NCI-H128 (cell line): ENCODE data around the gene KCNC3.
A peak's percentile ranks its signal among the peaks of the same experiment; 100 is the strongest.
"Not testable (repeated sequence)": the region's sequence is repeated elsewhere in the genome, so short reads cannot be mapped to it uniquely, and the experiment has no call there.

Experiments
- DNase-seq: peaks from one replicate; lab custom pipeline; 2025; ENCODE audit not compliant: unreplicated experiment; lab: John Stamatoyannopoulos, UW

The KCNC3 gene

DNA sequence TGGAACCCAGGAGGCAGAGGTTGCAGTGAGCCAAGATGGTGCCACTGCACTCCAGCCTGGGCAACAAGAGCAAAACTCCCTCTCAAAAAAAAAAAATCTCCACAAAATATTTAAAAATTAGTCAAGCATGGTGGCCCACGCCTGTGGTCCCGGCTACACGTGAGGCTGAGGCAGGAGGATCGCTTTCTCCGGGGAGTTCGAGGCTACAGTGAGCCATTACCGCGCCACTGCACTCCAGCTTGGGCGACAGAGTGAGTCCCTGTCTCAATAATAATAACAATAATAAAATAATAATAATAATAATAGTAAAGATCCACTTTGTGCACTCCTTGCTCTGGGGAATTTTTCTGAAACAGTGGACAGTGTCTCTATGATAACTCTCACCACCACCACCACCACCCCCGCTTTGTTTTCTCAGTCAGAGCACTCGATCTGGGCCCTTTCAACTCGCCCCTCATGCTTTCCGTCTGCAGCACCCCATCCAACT lies 27.6 kb upstream of the KCNC3 start:
- DNase-seq, result no peak

GRCh38 chr19:50353487-50353880 lies 24.3 kb upstream of the KCNC3 start:
- DNase-seq, result not testable (repeated sequence)

DNA sequence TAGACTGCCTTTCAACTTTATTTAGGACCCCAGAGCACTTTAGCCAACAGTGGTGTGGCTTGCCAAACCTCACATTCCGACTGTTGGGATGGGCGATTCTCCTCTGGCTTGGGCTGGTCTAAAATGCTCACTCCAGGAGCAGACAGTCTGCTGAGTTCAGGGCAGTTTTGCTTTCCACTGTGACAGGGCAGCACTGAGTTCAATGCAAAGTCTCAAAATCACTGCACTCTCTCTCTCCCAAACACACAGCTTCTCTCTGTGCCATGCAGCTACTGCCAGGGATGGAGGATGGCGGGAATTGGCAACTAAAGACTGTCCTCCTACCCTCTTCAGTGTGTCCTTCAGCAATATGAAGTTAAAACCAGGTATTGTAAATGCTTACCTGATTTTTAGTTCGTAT lies 23.1 kb upstream of the KCNC3 start:
- no peak for DNase-seq

DNA sequence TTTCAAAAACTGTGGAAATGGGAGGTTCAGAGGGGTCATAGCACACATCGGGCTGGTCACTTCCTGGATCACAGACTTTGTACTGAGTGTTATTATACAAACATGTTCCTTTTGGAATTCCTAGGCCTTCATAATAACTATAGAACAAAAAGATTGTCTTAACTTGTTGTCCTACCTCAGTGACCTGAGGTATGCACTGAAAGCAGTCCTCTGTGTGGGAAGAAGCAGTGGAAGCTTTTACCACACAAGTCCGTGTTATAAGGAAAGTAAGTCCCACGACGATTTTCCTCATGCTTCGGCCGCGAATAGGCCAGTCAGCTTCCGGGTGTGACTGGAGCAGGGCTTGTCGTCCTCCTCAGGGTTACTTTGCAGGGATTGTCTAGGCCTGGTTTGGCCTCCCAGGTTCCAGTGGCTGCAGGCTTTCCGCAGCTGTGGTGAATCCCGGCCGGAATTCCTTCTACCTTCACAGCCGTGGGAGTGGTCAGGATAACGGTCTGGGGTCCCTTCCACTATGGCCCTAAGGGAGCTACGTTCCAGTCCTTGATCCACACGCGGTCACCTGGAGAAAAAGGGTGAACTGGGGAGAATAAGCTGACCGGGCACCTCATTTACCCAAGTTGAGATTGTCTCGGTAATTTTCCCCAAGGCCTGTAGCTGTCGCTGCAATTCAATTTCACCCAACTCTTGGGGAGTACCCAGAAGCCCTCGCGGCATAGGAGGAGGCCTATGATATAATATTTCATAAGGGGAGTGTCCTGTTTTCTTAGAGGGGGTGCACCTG lies 20.3 kb upstream of the KCNC3 start:
- DNase-seq, result no peak

DNA sequence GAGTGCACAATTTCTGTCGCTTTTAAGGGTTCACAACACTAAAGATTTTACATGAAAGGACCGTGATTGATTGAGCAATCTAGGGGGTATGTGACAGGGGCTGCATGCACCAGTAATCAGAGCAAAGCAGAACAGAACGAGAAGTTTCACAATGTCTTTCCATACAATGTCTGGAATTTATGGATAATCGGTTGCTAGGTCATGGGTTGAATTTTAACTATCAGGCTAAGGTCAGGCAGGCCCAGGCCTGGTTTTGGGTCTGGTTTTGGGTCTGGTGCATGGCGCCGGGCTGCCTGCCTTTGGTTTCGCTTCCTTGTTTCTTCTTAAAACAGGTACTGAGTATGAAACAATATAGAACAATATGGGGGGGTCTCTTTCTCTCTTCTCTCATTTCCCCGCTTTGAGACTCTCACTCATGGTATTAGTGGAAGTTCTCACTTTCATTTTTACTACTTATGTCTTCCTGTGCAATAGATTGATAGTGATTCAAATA lies 18.0 kb upstream of the KCNC3 start:
- not testable (repeated sequence) for DNase-seq

DNA sequence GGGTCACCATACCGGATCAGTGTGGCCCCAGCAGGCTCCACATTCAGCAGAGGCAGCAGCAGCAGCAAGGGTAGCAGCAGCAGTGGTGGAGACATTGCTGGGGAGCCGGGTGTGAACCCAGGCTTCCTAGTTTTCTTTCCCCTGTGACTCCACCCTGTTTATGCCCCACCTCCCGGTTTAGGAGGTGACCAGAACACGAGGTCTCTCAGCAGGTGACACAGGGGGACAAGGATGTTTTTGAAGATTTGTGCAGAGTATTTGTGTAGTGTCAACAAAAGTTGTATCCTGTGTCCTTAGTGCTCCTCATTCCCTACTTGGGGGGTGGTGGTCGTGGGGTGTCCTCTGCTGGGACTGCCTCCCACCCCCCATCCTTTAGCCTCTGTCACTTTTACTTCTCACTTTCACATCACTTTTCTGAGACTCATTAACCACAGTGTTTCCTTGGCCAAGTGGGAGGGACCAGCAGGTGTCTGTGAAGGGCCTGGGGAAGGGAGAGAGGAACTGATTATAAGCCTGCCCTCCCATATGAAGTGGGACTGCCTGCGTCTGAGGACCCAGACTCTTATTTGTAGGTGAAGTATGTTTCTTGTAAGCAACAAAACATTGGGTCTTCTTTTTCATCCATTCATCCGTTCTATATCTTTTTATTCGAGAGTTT lies 15.6 kb upstream of the KCNC3 start:
- DNase-seq, result no peak

DNA sequence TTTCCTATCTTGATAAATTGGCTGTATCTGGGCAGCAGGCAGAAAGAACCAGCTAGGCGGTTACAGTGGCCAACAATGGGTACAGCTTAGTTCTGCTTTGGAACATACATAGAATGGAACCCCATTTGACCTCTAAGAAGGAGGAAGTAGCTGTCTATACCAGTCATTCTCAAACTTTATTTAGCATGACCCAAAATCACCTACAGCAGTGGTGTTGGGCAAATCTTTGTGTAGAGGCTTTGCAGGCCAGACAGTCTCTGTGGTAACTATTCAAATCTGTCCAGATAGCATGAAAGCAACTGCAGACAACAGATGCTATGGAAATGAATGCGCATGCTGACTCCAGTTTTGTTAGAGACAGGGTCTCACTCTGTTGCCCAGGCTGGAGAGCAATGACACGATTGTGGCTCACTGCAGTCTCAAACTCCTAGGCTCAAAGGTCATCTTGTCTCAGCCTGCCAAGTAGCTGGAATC lies 12.0 kb upstream of the KCNC3 start:
- DNase-seq, result no peak

DNA sequence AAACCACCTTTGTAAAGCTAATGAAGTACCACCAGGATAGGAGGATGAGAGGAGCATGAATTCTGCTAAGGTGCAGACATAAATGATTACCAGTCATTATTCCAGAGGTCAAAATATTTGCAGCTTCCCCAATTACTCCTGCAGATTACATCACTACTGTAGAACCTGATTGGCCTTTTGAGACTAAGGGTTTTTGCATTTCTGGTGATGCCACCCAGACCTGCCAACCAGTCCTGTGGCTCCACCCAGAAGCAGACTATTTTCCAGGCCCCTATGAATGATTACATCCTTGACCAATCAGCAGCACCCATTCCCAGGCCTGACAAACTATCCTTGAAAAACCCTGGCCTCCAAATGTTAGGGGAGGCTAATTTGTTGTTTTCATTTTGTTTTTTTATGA lies 11.2 kb upstream of the KCNC3 start:
- no peak for DNase-seq

DNA sequence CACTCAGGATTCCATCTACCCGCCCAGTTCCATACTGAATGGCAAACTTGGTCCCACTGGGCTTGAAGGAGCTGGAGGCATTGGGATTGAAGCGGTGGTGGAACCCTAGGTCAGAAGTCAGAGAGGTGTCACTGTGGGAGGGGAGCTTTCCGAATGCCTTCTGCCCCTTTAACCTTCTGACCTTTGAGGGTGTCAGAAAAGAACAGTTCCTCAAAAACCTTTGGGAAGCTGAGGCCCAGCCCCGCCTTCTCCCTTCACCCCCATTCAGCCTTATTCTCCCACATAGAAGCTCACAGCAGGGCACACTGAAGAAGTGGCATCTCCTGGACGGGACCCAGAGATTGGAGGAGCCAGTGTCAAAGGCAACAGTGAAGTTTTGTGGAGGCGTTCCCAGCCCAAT lies 7.9 kb upstream of the KCNC3 start:
- DNase-seq, result not testable (repeated sequence)

DNA sequence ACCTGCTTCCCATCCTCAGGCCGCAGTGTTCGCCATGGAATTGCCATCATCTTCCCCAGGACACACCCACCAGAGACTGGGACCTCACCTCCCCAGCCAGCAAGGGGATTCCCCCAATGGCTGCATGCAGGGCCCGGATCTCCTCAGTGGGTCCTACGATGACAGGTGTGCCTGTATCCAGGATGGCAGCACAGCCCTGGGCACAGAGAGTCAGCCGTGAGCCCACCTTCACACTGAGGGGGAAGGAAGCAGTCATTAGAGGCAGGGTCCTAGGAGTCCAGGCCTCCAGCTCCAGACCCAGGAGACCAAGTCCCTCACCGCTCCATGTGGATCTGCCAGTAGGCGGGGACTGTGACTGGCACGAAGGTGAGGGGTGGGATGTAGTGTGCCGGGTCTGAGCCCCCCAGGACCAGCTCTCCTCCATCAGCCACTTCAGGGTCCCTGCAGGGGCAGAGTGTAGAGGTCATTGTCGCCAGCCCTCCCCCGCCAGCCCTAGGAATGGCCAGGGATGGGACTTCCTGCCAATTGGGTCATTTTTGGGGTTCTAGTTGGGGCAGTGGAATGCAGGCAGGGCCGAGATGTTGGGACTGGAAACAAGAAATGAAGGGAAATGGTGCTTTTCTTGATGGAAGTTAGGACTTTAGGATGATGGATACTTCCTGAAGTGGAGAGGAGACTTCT lies 5.7 kb upstream of the KCNC3 start:
- no peak for DNase-seq

DNA sequence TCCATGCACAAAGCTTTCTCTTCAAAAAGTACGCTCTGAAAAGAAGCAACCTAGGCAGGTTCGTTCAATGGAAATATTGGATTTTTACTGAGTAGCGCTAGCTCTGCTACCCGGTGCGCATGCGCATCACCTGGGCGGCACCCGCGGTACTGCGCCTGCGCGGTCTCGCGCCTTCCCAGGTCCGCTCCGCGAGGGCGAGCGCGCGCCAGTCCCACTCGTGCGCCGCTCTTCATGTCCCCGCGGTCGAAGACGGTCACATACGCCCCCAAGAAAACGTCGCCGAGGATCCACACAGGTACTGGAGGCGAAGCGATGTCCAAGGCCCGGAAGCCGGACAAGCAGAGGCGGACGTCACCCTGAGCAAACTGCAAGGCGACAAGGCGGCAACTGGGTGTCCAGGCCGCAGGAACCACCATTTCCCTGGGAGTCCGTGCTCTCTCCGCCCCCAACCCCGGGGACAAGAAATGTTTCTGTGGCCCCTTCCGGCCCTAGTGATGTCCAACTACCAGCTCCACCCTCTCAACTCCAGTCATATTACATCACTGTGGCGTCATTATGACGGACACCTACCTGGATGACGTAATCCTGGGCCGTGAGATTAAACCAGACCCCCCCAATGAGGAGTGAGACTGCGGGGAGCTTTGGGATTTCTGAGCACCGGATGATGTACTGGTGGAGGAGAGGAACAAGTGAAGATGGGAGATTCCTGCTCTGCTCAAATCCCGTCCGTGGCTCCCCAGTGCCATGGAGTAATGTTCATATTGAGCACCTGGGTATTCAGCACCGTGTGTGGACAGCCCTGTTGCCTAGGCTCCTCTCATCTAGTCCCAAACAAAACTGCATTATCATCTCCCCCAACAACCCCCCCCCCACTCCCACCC lies 4.8 kb upstream of the KCNC3 start:
- peak; percentile 94 for DNase-seq

- peak; percentile 94 for DNase-seq
These were observed 4.1 kb upstream of the KCNC3 start for GRCh38 chr19:50333235-50333736.

- no peak for DNase-seq
These were observed 3.3 kb upstream of the KCNC3 start for GRCh38 chr19:50332244-50333038.

DNA sequence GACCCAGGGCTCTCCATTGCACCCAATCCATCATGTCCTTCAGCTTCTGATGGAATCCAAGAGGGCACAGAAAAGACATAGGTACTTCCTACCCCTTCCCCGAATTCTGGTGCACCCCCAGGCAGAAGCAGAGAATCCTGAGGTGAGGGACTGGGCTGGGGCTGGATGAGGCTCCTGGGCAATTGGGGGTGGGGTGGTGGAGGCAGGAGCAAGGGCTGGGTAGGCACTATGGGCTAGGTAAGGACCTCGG lies 2.7 kb upstream of the KCNC3 start:
- DNase-seq, result no peak

DNA sequence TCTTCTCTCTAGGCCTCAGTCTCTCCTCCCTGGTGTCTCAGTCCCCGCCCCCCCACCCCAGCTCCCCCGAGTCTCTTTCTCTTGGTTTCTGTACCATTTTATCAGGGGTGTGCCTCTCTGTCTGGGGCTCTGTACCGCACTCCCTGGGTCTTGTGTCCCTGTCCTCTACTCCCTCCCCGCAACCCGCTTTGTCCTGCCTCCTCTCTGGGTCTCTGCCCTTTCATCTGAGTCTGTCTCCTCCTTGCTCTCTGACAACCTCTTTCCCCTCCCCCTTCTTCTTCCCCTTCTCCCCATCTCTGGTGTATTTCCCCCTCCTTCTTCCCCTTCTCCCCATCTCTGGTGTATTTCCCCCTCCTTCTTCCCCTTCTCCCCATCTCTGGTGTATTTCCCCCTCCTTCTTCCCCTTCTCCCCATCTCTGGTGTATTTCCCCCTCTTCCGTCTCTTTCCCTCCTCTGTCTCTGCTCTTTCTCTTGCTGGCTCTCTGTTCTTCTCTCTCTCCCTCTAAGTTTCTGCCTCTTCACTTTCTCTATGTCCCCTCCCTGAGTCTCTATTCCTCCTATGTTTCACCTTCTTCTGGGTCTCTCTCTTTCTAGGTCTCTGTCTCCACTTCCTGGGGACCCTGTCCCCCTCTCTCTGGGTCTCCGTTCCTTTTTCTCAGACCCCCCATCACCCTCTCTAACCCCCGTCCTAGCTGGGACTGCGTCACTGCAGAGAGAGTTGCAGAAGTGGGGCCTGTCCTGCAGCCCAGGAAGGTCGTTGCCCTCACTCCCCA lies 2.2 kb upstream of the KCNC3 start:
- DNase-seq, result no peak

GRCh38 chr19:50330365-50331078 lies 1.3 kb upstream of the KCNC3 start:
- DNase-seq, result peak; percentile 77

DNA sequence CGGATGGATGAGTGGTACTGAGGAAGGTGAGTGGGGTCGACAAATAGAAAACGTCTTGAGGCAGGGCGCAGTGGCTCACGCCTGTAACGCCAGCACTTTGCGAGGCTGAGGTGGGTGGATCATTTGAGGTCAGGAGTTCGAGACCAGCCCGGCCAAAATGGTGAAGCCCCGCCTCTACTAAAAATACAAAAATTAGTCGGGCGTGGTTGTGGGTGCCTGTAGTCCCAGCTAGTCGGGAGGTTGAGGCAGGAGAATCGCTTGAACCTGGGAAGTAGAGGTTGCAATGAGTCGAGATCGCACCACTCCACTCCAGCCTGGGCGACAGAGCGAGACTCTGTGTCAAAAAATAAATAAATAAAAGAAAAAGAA lies 733 bp upstream of the KCNC3 start:
- not testable (repeated sequence) for DNase-seq

DNA sequence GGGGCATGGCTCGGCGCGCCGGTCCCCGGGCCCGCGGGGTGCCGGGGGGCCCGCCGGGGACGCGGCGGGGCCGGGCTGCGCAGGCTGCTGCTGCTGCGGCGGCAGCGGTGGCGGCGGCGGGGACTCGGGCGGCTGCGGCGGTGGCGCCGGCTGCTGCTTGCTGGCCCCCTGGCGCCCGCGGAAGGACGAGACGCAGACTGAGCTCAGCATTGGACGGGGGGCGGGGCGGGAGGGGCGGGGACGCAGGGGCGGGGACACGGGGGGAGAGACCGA lies 368 bp downstream of the KCNC3 start:
- no peak for DNase-seq
